Measurements from ENCODE around the gene ATG10.
"Not testable (repeated sequence)": the region's sequence is repeated elsewhere in the genome, so short reads cannot be mapped to it uniquely, and the experiment has no call there.

Gene ATG10

DNA sequence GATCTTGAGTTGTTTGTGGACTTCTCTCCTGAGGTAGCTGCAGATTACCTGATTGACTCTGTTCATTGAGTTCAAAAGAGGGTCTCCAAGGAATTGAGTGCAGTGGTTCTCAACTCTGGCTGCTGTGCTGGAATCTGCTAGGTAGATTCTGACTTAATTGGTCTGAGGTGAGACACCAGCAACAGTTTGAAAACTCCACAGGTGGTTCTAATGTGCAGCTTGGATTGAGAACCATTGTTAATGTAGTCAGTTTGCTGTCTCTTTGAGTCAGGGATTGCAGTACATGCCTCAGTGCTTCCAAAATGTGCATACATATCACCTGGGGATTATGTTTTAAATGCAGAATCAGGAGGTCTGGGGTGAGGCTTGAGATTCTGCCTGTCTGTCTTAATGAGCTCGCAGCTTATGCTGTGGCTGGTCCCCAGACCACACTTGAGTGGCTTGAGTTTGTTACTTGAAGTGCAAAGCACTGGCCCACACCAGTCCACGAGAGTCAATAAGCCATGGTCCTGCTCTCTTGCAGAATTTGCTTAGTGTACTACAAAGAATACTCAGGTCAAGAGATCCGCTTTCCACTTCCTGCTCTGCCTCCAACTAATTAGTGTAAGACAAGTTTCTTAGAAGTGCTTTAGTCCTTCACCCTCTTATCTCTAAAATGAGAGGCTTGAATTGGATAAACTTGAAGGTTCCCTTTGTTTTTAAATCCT, 82.3 kb downstream of the ATG10 start:
- DNase-seq (ENCODE audit: low spot score): no peak

DNA sequence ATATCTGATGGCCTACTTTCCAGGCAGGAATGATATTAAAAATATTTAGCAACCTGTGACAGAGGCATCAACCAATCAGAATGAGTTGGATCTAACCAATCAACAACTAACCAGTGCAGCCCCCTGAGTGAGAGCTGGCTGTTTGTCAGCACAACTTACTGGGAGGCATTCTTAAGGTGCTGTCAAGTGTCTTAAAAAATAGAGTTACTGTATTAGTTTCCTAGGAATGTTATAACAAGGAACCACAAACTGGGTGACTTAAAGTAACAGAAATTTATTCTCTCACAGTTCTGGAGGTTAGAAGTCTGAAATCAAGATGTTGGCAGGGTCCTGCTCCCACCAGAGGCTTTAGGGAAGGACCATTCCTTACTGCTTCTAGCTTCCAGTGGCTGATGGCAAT, 85.2 kb downstream of the ATG10 start:
- DNase-seq (ENCODE audit: low spot score): no peak

DNA sequence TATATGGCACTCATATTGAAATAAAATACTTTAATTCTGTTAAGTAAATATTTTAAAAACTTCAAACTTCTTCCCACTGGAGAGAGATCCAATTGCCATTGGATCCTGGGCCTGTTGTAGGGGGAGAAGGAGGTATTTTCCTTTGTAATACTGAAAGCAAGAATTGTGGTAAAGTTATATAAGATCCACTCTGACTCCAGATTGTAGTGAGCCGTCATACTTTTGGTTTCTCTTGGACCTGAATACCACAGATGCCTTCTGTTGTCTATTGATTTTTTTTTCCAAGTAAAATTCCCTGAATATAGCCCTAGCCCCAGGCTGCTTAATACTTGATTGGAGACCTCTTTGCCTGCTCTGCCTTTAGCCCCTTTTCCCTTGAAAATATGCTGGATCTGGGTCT, 86.9 kb downstream of the ATG10 start:
- peak; percentile 42 for DNase-seq (ENCODE audit: low spot score)

DNA sequence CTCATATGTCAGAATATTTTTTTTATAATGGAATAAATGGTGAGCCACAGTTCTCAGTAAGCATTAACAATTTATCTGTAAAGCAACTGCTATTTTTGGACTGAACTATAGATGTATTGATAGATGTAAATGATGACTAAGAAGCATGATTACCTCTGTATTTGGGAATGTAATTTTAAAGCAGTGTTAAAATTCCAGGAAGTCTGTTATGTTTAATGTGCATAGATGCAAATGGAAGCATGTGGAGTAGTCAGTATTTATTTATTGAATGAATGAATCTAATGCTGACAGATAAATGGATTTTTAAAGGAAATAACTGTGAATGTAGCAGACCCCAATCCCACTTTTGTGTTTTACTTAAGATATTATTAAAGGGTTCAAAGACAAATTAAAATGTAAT, 95.0 kb downstream of the ATG10 start:
- DNase-seq (ENCODE audit: low spot score): no peak

DNA sequence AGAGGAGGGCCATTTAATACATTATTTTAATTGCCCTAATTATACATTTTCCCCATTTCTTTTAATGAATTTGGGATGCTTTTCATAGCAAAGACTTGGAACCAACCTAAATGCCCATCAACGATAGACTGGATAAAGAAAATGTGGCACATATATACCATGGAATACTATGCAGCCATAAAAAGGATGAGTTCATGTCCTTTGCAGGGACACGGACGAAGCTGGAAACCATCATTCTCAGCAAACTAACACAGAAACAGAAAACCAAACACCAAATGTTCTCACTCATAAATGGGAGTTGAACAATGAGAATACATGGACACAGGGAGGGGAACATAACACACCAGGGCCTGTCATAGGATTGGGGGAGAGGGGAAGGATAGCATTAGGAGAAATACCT, 96.2 kb downstream of the ATG10 start:
- not testable (repeated sequence) for DNase-seq (ENCODE audit: low spot score)

DNA sequence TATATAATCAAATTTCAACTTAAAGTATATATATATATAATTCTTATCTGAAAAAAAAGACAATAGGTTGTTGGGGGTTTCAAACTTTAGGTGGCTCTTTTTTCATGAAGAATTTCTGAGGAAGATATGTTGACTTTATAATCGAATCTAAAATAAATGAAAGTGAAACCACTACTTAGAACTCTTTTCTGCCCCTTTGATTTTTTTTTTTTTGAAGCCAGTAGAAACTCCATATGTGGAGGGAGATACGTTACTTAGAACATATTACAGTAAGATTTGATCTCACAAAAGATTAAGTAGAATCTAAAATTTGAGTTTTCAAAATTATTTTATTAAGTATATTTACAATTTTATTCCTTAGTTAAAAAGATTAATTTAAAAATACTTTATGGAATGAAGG, 96.9 kb downstream of the ATG10 start:
- no peak for DNase-seq (ENCODE audit: low spot score)

DNA sequence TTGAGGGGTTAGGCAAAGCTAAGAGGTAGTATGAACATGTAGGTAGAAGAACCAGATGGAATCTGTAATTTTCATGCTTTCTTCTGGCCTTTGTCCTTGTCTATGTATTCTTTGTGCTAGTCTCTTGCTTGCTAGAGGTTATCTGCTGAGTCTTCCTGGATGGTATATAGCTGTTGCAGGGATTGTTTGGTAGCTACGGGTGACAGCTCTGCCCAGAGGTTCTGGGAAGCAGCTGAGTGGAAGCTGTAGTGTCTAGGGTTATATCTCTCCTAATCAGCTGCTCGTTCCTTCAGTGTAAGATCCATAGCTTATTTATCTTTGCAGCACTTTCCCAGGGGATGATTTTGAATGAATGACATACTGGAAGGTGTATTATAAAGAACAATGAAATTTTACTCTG, 100.3 kb downstream of the ATG10 start:
- DNase-seq (ENCODE audit: low spot score): no peak

DNA sequence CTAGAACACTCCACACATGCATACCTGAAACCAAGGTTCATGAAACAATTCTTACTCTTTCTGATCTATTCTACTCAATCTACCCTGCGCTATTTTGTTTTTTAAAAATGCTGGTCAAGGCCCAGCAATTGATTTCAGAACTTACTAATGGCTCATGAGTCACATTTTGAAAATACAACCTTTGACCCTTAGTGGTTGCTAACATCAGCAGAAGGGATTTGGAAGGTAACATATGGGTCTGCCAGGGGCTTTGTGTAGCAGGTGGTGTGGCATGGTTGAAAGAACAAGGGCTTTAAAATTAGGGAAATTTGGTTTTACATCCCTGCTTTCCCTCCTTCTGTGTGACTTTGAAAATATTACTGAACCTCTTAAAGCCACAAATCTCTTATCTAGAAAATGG, 101.4 kb downstream of the ATG10 start:
- no peak for DNase-seq (ENCODE audit: low spot score)

DNA sequence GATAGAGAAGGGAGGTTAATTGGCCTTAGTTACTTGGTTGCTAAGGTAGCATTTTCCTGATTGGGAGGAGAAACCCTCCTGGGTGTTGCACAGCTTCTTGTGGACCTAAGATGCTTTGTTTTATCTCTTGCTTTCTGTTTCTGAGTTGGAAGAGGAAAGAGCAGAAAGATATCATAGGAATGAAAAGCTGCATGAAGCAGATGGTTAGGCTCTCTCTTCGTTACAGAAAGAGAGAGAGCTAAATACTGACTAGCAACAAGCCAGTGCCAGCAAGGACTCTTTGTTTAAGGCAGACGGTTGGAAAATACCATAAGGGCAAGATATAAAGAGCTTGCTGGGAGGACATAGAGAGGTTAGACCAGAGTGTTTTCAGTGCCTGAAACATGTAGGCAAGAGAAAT, 103.1 kb downstream of the ATG10 start:
- DNase-seq (ENCODE audit: low spot score): no peak

DNA sequence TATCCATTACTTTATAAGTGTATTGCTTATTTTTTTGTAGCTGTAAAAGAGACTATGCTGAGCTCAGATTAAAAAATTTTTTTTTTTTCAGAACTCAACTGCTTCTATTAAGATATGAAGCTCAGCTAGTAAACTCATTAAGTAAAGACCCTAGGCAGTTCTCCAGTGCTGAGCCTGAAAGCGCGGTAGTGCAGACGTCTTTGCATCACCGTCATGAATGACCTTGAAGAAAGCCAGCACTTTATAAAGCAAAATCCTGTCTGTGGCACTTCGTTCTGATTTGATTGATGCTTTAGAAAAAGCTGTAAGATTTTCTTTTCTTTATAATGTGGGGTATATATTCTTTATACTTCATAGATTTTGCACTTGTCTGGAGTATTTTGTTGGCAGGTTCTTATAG, 105.7 kb downstream of the ATG10 start:
- DNase-seq (ENCODE audit: low spot score): no peak

DNA sequence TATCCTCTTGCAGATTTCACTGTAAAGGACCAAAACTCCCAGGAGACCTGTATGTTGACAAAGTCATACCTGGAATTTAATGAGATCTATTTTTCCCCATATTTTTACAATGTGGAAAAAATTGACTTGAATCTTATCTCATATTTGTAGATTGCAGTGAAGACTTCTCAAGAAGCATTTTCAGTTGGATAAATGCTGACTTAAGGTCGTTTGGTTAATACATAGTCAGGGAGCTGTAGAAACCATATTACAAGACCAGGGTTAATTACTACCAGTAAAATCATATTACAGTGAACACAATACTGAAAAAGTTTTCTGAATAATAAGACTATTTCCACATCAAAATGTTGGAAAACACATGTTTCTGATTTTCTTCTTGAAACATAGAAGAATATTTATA, 119.8 kb downstream of the ATG10 start:
- no peak for DNase-seq (ENCODE audit: low spot score)

DNA sequence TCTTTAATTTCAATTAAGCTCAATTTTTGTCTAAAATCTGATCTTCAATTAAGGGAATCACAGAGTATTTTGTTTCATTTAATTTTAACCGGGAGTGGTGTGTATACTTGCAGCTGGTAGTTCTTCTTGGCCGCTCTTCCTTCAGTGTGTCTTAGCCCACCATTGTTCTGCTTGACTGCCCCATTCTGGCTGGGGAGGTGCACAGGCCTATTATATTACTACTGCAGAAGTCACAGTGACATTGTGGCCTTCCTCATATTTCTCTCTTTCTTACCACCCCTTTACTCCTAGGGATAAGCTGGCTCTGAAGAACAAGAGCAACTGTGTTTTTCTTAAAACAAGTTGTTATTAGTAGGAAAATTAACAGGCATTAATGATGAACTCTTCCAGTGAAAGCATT, 123.7 kb downstream of the ATG10 start:
- DNase-seq (ENCODE audit: low spot score): no peak

DNA sequence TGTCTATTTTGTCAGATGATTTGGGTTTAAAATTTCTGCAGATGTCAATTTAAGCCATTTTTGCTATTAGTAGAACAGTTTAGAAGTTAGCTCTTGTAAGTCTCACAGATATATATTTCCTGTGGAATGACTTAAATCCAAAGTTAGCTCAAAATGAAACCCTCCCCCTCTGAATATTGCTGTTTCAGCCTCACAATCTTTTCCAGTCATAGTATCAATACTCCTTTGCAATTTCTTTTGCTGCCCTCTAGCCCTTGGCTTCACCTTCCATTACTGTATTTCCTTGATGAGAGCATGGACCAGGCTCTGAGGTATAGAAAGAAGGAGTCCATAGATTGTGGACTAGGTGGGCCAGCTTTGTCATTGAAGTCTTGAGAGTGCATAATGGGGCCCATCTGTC, 124.4 kb downstream of the ATG10 start:
- DNase-seq (ENCODE audit: low spot score): no peak

DNA sequence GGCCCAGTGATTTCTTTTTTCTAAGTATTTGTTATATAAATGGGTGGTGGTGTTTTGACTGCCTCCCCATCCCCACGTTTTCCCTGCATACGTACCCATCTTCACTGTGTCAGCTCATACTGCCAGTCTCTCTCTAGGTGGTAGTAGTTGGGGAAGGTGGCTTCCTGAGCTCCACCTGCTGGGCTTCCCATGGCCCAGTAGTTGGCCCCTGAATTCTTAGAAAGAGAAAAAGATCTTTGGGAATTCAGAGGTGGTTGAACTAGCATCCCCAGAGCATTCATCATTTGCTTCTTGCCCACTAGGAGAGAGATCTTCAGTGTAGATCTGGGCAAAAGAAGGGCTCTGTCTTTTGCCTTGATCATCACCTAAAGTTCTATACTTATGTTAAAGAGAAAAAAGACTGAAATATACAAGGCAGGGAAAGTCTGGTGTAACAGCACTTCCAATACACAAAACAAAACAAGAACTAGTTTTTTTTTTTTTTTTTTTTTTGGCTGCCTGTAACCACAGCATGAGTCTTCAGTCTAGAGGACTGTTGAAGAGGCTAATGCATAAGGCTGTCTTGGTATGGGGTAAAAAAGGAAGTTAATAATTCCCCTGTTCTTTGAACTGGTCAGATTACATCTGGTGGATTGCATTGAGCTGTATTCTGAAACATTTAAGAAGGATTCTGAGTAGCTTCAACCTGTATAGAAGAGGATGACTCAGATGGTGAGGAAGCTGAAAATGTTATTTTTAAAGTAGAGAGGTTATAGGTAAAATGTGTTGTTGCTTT, 128.7 kb downstream of the ATG10 start:
- no peak for DNase-seq (ENCODE audit: low spot score)

DNA sequence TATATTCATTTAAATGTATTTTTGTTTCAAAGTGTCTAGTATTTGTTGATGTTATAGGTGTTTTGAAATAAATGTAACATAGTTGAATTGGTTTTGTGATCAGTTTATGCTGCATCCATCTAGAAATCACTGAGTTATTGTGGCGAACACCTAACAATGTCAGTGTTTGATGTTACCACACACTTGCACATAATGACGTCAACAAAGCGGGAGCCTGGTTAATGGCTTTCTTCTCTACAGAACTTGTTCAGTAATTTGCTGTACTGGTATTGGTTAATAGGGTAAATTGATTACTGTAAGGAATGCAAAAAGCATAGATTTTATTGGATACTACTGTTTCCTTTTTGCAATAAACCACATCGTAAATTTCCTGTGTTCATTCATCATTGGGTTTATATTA, 133.0 kb downstream of the ATG10 start:
- DNase-seq (ENCODE audit: low spot score): no peak

DNA sequence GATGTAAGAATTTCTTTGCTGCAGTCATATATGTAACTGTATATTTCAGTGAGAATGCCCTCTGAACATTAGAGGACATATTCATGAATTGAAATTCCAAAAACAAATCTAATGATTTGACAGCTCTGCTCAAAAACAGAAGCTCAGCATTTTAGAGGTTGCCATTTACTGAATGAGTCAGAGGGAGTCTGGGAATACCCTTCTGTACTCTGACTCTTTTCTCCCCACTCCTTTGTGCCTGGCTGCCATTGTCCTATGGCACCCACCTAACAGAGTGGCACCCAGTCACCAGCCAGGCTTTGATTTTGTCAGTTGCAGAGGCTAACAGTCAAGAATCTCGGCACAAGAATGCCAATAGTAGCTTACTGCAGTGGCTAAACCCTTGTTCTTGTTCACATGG, 133.6 kb downstream of the ATG10 start:
- peak; percentile 5 for DNase-seq (ENCODE audit: low spot score)

DNA sequence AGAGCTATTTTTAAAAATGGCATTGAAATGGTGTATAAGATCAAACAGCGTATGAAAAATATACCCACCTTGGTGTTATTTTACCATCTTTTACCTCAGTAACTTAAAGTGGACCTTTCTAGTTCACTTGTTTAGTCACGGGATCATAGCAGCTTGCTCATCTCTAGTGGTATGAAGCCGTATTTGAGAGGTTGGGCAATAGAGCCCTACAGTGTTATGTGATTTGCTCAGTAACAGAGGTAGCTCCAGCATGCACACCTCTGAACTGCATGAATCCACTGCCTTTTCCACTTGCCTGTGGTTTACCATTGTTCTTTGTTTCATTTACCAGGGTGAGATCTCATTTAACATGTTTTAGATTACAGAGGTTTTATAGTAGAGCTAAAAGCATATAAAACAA, 134.4 kb downstream of the ATG10 start:
- DNase-seq (ENCODE audit: low spot score): peak; percentile 43

DNA sequence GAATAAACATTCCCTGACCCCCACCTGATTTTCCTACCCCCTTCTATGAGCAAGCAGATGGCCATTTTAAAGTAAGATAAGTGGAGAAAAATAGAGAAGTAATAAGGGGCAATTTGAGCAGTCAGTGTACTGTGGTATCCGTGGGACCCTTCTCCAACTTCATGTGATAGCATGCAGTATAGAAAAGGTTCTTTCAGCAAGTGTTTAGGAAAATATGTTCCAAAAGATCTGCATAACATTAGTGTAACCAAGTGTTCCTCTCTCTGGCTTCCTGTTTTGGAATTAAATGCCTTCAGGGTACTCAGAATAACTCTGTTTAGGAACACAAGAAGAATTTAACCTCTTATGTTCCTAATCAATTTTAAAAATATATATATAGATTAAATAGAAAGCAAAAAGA, 134.9 kb downstream of the ATG10 start:
- DNase-seq (ENCODE audit: low spot score): no peak

DNA sequence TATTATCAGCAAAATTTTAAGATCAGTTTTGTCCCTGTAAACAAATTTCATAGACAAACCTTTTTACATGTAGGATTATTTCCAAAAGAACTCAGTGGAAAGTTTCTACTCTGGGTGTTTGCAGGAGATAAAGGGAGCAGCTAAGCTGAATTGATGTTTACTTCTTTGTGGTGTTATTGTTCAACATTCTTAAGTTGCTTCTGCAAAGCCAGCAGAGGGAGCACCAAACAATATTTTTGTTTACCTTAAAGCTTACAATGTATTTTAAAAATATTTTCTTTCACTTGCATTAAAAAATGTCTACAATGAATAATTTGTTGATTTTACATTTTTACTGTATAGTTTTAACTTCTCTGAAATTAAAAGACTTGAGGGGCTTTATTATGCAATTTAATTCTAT, 135.4 kb downstream of the ATG10 start:
- peak; percentile 18 for DNase-seq (ENCODE audit: low spot score)

DNA sequence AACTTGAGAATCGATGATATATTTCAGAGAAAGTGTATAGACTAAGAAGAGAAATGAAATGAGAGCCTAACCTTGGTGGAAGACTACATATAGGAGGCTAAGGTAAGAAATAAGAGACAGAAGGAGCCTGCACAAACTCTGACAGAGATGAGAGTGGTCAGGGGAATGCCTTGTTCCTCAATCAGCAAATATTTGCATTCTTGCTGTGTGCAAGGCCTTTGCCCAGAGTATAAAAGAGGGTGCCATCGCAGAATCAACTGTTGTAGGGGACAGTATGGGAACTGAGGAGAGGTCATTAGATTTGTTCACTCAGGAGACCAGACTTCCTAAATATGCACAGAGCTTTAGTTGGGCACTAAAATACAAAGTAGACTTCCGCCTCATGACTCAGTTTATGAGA, 137.2 kb downstream of the ATG10 start:
- DNase-seq (ENCODE audit: low spot score): no peak

DNA sequence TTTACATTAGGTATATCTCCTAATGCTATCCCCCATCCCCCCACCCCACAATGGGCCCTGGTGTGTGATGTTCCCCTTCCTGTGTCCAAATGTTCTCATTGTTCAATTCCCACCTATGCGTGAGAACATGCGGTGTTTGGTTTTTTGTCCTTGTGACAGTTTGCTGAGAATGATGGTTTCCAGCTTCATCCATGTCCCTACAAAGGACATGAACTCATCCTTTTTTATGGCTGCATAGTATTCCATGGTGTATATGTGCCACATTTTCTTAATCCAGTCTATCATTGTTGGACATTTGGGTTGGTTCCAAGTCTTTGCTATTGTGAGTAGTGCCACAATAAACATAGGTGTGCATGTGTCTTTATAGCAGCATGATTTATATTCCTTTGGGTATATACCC, 138.1 kb downstream of the ATG10 start:
- not testable (repeated sequence) for DNase-seq (ENCODE audit: low spot score)

DNA sequence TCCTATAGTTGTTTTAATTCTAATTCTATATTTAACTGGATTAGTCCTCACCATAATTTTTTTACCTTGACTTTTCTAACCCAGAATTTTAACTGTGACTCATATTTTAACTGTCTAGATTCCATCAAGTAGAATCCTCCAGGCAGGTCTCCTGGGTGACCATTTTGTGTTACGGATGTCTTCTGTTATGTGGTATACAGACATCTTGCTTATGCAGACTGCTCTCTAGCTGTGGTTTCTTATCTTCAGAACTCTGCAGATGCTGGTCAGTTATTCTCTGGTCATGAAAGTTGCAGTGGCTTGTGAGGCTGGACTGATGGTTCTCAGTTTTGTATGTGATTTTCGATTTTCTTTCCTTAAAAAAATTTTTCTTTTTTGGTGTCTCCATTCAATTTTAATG, 139.4 kb downstream of the ATG10 start:
- DNase-seq (ENCODE audit: low spot score): no peak

DNA sequence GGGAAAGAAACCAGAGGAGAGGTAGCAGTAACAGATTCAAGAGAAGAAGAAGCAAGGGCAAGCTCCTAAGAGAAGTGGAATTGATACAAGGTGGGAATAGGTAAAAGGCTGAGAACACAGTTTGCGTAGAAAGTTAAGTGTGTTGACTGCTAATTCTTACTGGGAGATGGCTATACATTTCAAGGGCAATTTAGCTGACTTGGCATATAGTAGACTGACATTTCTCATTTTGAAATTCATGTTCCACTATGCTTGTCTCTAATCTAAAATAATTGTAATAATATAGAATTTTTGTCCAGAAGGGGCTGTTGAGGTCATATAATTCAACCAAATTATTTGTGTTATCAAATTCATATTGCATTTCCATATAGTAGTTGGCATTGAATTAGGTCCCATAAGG, 144.0 kb downstream of the ATG10 start:
- no peak for DNase-seq (ENCODE audit: low spot score)

DNA sequence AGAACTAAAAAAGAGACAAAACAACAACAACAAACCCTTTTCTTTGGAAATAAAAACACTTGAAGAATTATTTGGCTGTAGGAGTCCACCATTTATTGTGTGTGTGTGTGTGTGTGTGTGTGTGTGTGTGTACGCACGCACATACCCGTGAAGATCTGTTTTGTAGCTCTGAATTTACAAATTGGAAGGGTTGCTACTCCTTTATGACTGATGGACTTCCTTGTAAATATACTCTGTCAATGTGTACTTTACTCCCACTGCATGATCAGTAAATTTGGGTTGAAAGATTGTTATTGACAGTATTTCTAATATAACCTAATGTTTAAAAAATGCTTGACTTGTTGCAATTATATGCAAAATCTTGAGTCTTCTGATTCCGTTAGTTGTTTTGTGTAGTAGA, 148.1 kb downstream of the ATG10 start:
- DNase-seq (ENCODE audit: low spot score): no peak

Measured in AG20443 (cell line).